ENCODE measurements around the gene PLCB3.
"Not testable (repeated sequence)": the region's sequence is repeated elsewhere in the genome, so short reads cannot be mapped to it uniquely, and the experiment has no call there.

The PLCB3 gene

DNA sequence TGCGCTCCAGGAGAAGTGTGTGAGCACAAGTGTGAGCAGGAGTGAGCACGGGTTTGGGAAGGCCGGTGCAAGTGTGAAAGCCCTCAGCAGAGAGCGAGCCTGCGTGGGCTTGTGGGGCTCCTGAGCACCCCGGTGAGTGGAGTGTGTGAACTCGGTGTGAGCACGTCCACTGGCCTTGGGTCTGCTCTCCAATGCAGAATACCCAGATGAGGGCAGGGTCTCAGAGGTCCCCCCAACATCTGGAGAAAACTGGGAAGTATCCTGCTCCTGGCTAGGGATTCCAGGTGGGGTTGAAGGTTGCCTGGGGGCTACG is 55.2 kb downstream of the PLCB3 start:
- no peak for DNase-seq

DNA sequence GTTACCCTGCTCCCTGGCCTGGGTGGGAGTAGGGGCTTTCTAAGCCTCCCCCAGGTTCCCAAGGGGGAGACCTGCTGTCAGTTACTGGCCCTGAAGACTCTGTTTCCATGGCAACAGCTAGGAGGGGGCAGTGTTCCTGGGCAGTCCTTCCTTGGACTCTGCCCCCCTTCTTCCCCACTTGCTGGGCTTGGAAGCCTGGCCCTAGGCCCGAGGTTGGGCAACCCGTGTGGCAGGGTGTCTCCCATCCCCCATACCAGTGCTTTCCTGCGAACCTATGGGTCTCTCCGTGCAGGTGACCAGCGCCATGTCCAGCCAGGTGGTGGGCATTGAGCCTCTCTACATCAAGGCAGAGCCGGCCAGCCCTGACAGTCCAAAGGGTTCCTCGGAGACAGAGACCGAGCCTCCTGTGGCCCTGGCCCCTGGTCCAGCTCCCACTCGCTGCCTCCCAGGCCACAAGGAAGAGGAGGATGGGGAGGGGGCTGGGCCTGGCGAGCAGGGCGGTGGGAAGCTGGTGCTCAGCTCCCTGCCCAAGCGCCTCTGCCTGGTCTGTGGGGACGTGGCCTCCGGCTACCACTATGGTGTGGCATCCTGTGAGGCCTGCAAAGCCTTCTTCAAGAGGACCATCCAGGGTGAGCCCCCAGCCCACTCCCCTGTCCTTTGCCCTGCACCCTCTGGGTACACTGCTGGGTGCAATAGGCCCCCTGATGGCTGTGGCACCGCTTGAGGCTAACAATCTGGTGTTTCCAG is 55.7 kb downstream of the PLCB3 start:
- DNase-seq: no peak

DNA sequence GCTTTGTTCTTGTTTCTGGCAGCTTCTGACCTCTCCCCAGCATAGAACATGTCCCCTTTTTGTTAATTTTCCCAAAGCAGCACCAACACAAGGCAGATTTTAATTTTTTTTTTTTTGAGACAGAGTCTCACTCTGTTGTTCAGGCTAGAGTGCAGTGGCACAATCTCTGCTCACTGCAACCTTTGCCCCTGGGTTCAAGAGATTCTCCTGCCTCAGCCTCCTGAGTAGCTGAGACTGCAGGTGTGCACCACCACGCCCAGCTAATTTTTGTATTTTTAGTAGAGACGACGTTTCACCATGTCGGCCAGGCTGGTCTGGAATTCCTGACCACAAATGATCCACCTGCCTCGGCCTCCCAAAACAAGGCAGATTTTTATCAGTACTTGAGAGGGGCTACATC is 56.5 kb downstream of the PLCB3 start:
- DNase-seq: not testable (repeated sequence)

DNA sequence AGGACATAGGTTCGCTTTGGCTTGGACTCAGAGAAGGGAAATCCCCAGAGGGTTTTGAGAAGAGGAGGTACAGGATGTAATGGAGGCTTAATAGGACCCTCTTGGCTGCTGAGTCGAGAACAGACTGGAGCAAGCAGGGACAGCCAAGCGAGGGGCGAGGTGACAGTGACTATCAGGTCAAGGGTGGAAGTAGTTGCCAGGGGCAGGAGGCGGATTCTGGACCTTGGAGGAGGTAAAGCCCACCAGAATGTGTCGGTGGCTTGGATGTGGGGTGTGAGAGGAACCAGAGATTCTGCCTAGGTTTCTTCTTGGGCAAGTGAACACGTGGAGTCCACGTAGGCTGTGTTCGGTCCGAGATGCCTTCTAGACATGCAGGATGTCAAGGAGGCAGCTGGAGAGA is 61.6 kb downstream of the PLCB3 start:
- DNase-seq: no peak

DNA sequence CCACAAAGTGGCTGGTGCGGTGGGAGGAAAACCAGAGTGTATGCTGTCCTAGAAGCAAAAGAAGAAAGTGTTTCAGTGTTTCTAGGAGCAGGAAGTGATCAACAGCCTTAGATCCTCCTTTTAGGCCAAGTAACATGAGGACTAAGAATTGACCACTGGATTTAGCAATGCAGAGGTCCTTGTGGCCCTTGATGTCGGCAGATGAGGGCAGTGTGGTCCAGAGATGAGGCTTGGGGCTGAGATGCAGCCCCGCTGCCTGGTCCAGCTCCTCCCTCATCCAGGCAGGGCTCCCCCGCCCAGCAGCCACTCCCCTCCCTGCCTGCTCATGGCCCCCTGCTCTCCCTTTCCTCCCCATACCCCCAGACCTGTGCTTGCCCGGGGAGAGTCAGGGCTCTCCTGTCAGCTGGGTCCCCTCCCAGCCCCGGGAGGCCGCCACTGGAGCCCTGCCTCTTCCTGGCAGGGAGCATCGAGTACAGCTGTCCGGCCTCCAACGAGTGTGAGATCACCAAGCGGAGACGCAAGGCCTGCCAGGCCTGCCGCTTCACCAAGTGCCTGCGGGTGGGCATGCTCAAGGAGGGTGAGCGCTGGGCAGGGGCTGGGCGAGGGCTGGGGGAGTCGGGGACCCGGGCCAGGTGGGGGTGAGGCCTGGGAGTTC is 62.3 kb downstream of the PLCB3 start:
- DNase-seq: no peak

DNA sequence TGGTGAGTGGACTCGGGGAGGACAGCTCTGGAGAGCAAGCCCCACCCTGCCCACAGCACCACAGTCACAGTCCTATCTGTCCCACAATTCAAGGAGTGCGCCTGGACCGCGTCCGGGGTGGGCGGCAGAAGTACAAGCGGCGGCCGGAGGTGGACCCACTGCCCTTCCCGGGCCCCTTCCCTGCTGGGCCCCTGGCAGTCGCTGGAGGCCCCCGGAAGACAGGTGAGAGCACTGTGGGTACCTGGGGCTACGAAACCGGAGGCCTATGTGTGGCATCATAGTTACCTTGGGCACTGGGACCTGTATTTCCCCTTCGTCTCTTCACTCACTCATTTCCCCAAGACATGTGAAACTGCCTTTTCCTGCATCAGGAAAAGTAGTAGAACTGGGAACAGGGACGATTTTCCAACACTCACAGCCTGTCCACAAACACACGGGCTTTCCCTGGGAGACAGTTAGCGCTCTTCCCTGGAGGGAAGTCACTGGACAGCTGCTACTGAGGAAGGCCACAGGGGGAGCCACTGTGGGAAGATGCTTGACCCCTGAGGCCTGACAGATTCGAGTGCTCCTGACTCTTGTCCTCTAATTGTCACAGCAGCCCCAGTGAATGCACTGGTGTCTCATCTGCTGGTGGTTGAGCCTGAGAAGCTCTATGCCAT is 62.9 kb downstream of the PLCB3 start:
- no peak for DNase-seq

DNA sequence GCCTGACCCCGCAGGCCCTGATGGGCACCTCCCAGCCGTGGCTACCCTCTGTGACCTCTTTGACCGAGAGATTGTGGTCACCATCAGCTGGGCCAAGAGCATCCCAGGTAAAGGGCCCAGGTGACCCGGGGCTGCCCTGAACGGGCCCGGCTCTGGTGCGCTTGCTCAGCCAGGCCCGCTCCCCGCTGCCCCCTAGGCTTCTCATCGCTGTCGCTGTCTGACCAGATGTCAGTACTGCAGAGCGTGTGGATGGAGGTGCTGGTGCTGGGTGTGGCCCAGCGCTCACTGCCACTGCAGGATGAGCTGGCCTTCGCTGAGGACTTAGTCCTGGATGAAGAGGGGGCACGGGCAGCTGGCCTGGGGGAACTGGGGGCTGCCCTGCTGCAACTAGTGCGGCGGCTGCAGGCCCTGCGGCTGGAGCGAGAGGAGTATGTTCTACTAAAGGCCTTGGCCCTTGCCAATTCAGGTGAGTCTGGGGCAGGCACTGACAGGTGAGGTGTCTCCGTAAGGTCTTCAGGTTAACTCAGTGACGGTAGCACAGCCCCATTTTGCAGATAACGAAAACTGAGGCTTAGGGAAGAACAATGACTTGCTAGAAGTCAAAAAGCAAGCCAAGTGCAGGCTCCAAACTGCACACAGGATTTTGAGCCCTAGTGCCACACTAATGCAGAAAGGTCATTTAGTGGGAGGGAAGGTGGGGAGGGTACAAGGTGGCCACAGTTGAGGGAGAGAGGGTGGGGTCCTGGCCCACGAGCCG is 63.7 kb downstream of the PLCB3 start:
- no peak for DNase-seq

DNA sequence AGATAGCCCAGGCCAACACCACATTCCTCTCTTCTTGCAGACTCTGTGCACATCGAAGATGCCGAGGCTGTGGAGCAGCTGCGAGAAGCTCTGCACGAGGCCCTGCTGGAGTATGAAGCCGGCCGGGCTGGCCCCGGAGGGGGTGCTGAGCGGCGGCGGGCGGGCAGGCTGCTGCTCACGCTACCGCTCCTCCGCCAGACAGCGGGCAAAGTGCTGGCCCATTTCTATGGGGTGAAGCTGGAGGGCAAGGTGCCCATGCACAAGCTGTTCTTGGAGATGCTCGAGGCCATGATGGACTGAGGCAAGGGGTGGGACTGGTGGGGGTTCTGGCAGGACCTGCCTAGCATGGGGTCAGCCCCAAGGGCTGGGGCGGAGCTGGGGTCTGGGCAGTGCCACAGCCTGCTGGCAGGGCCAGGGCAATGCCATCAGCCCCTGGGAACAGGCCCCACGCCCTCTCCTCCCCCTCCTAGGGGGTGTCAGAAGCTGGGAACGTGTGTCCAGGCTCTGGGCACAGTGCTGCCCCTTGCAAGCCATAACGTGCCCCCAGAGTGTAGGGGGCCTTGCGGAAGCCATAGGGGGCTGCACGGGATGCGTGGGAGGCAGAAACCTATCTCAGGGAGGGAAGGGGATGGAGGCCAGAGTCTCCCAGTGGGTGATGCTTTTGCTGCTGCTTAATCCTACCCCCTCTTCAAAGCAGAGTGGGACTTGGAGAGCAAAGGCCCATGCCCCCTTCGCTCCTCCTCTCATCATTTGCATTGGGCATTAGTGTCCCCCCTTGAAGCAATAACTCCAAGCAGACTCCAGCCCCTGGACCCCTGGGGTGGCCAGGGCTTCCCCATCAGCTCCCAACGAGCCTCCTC is 64.6 kb downstream of the PLCB3 start:
- DNase-seq: not testable (repeated sequence)

DNA sequence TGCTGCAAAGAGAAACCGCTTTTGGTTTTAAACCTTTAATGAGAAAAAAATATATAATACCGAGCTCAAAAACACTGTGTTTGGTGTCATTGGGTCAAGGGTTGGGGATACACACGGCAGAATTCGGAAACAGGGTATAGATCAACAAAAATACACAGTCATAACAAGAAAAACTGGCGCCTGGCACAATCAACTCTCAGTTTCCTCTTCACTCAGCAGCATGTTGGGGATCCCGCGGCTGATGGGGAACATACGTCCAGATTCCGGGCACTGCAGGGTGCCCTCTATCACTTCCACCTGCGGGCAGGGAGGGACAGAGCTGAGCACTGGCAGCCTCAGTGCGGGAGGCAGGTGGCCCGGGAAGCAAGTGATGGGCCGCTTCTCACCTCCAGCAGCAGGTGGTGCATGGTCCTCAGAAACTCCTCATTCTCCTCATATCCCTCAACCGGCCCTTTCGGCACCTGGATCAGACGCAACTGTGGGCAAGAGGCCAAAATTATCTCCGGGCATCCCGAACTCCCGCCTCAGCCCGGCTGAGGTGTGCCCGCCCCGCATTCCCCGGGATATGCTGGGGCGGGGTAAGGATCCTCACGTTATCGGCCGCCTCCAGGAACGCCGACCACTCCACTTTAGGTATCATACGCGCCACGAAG is 65.5 kb downstream of the PLCB3 start:
- peak; percentile 47 for DNase-seq

DNA sequence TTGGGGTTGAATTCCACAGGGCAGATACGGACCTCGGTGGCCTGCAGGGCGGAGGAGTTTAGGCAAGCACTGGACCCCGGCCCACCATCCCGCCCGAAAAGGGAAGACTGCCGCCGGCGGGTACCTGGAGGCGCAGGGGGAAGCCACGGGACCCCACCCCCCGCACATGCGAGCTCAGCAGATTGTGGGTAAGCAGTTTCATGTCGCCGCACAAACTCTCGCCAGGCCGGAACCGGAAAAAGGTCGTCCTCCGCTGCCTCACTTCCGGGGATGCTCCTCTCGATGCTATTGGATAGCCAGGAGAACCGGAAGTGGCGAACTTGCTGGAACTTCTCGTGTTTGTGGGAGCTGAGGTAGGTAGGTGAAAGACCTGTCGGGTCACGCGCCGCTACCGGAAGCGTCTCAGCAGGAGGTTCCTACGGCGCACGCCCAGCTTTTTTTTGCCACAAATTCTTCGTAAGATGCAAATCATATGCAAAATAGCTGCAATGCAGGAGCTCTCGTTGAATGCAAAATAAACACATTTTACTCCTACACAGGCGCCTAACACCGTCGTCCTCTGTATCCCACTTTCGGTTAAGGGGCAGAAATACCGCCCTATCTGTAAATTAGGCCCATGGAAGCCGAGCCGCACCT is 66.1 kb downstream of the PLCB3 start, which contains the start of gene TRMT112:
Gene TRMT112 (minus strand): TSS at position 235 of the 636 bp plus-strand sequence. CDS start 33 bp downstream, at position 202.
- peak; percentile 97 for DNase-seq

DNA sequence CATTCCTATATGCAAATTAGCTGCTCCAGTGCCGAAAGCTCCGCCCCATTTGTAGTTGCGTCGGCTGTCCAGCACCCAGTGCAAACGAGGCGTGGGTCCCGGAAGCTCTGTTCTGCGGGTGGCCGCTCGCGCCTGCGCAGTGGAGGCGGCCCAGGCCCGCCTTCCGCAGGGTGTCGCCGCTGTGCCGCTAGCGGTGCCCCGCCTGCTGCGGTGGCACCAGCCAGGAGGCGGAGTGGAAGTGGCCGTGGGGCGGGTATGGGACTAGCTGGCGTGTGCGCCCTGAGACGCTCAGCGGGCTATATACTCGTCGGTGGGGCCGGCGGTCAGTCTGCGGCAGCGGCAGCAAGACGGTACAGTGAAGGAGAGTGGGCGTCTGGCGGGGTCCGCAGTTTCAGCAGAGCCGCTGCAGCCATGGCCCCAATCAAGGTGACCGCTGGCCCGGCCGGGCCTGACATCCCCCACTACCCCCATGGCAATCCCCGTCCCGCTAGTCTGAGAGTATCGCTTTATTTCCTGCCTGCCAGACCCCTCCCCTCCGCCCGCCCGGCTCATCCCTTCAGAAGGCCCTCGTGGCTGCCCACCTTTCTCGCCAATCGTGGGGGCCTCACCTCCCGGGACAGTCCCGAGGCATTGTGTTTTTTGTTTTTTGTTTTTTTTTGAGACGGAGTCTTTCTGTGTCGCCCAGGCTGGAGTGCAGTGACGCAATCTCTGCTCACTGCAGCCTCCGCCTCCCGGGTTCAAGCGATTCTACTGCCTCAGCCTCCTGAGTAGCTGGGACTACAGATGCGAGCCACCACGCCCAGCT is 66.8 kb downstream of the PLCB3 start, which contains the start of gene PRDX5:
Gene PRDX5 (plus strand): TSS at position 161 of the 805 bp plus-strand sequence. CDS start 95 bp downstream, at position 256.
- DNase-seq: peak; percentile 91
